Measurements from ENCODE around the gene KIFBP.

DNA sequence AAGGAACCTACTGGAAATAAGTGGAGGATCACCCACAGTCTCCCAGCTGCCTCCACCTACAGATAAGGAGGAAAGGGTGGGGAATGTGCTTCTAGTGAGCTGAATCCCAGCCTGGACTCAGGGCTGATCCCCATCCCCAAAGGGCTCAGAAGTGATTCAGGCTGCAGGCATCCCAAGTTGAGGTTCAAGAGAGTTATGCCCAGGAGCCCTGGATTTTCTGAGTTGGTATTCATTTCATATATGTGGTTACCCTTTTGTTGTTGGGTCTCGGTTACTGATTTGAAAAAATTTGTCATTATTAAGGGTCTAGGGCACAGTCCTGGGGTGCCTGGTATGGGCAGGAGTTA is 69.3 kb downstream of the KIFBP start:
- TF ChIP-seq POLR2AphosphoS5 (IDR thresholded peaks at IDR 0.05; ENCODE audit: low read depth, low read length) (no peak), TAF1 (IDR thresholded peaks at IDR 0.05; ENCODE audit: borderline replicate concordance, low read depth, low read length) (no peak)

Measured in GM12892 (cell line).